ENCODE results near the gene RALY.

Gene RALY

DNA sequence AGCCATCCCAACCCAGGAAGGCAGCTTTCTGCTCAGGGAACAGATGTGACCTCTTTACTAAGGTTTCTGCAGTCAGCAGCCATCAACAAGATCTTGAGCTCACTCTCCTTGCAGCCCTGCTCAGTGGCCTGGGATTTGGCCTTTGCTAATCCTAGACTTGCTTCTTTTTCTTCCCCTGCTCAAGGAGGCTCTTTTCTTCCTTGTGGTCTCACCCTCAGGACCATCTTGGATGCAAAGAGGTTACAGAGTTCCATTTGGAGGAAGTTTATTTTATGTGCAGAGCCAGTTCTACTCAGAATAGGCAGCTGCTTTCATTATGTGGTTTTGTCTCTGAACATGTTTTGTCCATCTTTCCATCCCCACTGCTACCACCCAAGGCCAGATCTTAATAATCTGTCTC lies 49.3 kb downstream of the RALY start:
- DNase-seq (ENCODE audit: low read depth): no peak
- TF ChIP-seq, protein P1, sequence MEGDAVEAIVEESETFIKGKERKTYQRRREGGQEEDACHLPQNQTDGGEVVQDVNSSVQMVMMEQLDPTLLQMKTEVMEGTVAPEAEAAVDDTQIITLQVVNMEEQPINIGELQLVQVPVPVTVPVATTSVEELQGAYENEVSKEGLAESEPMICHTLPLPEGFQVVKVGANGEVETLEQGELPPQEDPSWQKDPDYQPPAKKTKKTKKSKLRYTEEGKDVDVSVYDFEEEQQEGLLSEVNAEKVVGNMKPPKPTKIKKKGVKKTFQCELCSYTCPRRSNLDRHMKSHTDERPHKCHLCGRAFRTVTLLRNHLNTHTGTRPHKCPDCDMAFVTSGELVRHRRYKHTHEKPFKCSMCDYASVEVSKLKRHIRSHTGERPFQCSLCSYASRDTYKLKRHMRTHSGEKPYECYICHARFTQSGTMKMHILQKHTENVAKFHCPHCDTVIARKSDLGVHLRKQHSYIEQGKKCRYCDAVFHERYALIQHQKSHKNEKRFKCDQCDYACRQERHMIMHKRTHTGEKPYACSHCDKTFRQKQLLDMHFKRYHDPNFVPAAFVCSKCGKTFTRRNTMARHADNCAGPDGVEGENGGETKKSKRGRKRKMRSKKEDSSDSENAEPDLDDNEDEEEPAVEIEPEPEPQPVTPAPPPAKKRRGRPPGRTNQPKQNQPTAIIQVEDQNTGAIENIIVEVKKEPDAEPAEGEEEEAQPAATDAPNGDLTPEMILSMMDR (IDR thresholded peaks at IDR 0.05; ENCODE audit: insufficient read depth, low read depth, low read length, missing control alignments): no peak

DNA sequence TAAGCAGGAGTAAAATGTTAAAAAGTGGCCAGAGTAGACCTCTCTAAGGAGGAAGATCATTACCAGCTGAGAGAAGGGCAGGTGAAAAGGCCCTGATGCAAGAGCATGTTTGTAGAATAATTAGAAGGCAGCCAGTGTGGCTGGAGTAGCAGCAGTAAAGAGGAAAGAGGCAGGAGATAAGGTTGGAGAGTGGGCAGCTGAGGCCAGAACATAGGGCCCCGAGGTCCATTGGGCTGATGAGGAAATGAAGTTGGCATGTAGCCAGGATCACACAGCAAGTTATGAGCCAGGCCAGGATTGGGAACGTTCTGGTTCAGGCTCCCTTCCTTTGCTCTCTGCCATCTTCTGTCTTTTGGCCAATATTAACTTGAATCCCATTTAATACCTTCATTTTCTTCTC lies 51.6 kb downstream of the RALY start:
- no peak overlapping the region for H3K4me3 ChIP-seq (ENCODE audit: low read depth, low read length)
- TF ChIP-seq, protein P1 (IDR thresholded peaks at IDR 0.05; ENCODE audit: insufficient read depth, low read depth, low read length, missing control alignments): no peak
- DNase-seq (ENCODE audit: low read depth): no peak

More for the DNA sequence above, 49.3 kb downstream of the RALY start:
- no peak overlapping the region for H3K4me3 ChIP-seq (ENCODE audit: low read depth, low read length)

DNA sequence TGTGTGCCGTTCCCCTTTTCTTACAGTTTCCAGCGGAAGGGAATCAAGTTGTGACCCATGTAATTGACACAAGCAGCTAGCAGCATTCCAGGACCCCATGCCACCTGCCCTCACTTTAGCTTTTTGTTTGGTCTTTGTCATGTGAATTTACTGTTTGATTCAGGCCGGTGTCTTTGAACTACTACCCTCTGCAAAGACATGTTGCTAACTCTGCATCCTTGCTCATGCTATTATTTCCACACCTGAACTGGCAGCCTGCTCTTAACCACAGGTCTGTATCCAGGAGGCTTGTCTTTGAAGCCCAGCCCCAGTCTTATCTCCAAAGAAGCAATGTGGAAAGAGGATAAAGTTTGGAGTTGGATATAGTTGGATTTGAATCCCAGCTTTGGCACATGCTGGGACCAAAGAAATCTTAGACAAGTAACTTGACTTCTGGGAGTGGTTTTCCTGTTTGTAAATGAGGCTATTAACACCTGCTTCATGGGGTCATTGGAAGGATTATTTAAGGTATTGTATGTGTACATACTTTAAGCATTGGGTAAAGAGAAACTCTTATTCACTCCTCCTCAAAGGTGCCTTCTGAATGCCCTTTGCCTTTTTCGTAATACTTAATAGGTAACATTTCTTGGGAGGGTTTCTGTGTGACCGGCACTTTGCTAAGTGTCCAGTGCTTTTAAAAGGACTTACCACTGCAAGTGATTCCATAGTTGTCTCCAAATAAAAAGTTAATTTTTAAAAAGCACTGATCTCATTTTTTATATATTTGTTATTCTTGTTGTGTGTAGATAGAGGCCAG lies 52.4 kb downstream of the RALY start:
- TF ChIP-seq, protein P1 (IDR thresholded peaks at IDR 0.05; ENCODE audit: insufficient read depth, low read depth, low read length, missing control alignments): no peak
- no peak for DNase-seq (ENCODE audit: low read depth)
- H3K4me3 ChIP-seq (ENCODE audit: low read depth, low read length): no peak overlapping the region

DNA sequence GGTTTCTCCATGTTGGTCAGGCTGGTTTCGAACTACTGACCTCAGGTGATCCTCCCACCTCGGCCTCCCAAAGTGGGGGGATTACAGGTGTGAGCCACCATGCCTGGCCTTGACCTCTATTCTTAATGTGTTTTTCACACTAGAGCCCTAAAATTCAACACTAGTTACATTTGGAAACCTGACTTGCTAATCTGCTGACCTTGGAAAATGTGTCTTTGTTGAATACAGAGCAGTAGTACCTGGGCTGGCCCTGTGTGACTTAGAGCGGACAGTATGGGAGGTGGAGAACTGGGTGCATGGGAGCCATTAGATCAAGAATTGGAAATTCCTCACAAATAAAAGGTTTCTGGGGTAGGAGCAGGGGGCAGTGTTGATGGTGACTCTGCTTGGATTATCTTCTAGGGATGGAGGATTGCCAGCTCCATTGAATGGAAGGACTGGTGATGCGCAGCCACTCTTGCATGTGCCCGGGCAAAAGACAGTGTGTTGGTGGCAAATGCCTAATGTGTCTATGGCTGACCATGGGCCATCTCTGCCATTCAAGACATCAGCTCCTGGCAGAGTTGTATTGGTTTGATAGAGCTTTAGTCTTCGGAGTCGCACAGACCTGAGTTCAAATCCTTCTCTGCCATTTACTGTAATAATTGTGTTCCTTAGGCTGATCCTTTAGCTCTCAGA lies 53.4 kb downstream of the RALY start:
- H3K4me3 ChIP-seq (ENCODE audit: low read depth, low read length): no peak overlapping the region
- DNase-seq (ENCODE audit: low read depth): no peak
- TF ChIP-seq, protein P1 (IDR thresholded peaks at IDR 0.05; ENCODE audit: insufficient read depth, low read depth, low read length, missing control alignments): no peak

DNA sequence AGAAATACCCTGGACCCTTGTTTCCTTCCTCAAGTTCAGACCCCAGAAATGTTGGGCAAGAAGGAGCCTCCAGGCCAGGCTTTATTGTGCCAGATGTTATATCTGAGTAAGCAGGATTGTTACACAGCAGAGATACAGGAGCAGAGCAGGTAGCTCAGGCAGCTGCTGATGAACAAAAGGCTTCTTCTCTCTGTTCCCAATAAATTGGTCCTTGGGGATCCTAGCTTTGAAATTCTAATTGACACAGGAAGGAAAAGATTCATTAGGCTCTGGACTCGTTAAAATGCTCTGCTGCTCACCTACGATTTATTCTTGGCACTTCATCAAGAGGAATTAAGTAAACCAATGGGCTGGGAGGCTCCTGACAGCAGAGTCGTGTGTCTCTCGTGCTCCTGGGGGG lies 54.2 kb downstream of the RALY start:
- no peak overlapping the region for H3K4me3 ChIP-seq (ENCODE audit: low read depth, low read length)
- TF ChIP-seq, protein P1 (IDR thresholded peaks at IDR 0.05; ENCODE audit: insufficient read depth, low read depth, low read length, missing control alignments): no peak
- no peak for DNase-seq (ENCODE audit: low read depth)

DNA sequence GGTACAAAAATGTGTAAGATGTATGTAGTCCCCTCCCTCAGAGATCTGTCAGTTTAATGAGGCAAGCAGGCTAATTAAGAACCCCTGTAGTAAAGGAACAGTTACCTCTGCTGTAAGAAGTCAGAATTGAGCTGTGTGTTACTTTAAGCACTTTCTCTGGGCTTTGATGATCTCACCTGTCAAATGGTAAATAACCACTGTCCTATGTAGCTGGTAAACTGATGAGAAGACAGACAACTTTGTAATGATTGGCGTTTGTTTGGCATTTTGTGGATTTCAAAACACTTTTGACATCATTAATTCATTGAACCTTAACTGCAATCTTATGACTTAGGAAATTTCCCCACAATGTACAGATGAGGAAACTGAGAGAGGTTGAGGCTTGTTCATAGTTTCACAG lies 55.7 kb downstream of the RALY start:
- no peak overlapping the region for H3K4me3 ChIP-seq (ENCODE audit: low read depth, low read length)
- TF ChIP-seq, protein P1 (IDR thresholded peaks at IDR 0.05; ENCODE audit: insufficient read depth, low read depth, low read length, missing control alignments): no peak
- no peak for DNase-seq (ENCODE audit: low read depth)
